ENCODE results near the gene MLST8. TPM values are rescaled to one million over a fixed set of nuclear protein-coding genes. Genes with fewer than 3 reads are reported as not detected.

The MLST8 gene
- 39.9 to 53.2 TPM (median 51.0 TPM) in 5 replicates for total RNA-seq (2022; extraction: Qiagen RNA extraction)

DNA sequence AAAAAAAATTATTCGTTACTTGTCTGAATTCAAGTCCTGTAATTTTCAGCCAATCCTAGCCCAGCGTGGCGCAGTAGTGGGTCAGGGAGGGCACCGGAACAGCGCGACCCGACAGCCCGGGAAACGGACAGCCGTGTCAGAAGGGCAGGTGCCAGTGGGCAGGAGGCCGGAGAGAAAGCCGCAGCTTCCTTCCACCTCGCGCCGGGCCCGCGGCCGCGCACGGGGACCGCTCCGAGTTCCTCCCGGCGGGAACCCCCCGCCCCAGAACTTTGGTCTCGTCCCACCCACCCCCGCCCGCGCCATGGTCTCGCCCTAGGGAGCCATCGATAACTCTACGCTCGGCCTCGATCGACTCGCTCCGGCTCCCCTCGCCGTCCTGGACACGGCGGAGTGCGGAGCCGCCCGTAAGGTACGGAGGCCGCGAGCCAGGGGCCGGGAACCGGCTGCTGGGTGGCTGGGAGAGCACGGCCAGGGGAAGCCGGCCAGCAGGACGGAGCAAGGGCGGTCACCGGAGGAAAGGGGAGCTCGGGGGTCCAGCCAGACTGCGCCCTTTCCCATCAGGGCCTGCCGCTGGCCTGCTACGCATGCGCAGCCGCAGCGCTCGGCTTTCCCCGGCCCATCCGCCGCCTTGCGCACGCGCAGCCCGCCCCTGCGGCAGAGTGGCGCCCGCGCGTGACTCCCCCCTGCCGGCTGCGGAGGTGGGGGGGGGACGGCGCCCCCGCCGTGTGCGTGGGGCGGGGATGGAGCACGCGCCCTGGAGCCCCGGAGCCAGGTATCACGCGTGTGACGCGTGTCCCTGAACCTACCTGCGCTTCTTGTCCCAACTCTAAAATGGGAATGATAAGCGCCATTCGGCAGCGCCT, at the start of gene MLST8:
TSS of gene MLST8 (plus strand) at position 351 of the 863 bp plus-strand sequence. CDS start 632 bp downstream, outside the sequence.

DNA sequence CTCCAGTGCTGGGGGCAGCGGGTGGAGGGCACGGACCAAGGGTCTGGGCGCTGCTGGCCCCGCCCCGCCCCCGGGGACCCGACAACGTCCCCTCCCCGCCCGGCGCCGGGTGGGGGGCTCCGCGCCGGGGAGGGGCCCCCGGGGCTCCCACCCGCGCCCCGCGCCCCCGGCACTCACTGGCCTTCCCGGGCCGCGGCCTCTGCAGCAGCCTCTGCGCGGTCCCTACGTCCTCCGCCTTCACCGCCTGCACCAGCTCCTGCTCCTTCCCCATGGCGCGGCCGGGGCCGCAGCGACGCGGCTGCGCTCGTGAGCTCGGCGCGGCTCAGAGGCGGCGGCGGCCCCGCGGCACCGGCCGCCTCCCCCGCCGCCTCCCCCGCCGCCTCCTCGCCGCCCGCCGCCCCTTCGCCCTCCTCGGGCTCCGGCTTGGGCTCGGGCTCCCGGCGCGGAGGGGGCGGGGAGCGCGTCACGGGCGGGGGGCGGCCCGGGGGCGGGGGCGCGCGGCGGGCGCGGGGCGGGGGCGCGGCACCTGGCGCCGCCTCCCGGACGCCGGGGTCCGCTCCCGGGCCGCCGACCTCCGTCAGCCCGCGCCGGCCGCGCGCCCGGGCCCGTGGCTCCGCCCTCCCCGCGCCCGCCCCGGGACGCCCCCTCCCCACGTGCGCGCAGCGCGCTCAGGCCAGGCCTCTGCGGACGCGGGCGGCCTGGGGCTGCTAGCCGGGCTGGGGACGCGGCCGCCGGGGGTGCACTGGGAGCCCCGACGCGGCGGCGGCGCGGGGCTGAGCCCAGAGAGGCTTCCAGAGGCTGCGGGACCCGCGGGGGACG, 8.9 kb upstream of the MLST8 start, which contains the start of gene CASKIN1:
TSS of gene CASKIN1 (minus strand) at position 444 of the 819 bp plus-strand sequence. CDS start at position 271, 173 bp downstream.

GRCh38 chr16:2210386-2211365, 5.4 kb downstream of the MLST8 start, which contains the start of gene BRICD5:
Gene BRICD5, minus strand, starts transcription at chr16:2210863. Its CDS starts 30 bp downstream, at chr16:2210833.

DNA sequence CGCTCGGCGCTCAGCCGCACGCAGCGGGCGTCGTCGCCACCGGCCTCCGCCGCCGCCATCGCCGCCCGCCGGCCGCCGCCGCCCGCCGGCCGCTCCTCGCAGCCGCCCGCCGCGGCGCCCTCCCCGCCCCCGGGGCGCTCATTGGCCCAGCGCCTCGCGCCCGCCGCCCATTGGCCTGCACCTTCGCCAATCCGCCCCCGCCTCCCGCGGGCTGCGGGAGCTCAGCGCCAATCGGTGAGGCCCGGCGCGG, 9.4 kb downstream of the MLST8 start, which contains the start of gene PGP:
TSS of gene PGP (minus strand) at position 122 of the 250 bp plus-strand sequence. CDS start at position 59, 63 bp downstream.

GRCh38 chr16:2223221-2223941, 18.1 kb downstream of the MLST8 start, which contains the start of gene E4F1:
Gene E4F1, plus strand, starts transcription at chr16:2223591. Its CDS starts 23 bp downstream, at chr16:2223614.

DNA sequence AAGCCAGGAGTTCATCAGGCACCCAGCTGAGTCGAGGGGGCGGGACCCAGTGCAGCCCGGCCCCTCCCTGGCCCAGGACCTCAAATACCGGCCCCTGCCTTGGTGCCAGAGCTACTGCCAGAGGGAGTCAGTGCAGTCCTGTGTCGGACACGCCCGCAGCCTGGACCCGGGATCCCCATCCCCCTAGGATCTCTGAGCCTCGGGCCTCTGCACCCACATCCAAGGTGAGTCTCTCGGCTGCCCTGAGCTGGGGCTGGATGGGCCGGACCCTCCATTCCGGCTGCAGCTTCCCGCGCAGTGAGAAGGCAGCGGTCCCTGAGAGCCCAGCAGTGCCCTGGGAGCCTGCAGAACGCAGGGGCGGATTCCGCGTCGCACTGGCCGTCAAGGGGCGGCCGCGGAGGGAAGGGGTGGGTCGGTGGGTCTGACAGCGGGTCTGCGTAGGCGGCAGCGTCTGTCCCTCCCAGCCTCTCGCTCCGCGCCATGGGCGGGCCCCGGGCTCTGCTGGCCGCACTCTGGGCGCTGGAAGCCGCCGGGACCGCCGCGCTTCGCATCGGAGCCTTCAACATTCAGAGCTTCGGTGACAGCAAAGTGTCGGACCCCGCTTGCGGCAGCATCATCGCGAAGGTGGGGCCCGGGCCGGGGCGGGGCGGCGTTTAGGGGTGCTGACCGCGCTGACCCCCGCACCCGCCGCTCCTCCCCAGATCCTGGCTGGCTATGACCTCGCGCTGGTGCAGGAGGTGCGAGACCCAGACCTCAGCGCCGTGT, 31.3 kb downstream of the MLST8 start, which contains the start of gene DNASE1L2:
TSS of gene DNASE1L2 (plus strand) at position 108 of the 765 bp plus-strand sequence. CDS start at position 481, 373 bp downstream.

DNA sequence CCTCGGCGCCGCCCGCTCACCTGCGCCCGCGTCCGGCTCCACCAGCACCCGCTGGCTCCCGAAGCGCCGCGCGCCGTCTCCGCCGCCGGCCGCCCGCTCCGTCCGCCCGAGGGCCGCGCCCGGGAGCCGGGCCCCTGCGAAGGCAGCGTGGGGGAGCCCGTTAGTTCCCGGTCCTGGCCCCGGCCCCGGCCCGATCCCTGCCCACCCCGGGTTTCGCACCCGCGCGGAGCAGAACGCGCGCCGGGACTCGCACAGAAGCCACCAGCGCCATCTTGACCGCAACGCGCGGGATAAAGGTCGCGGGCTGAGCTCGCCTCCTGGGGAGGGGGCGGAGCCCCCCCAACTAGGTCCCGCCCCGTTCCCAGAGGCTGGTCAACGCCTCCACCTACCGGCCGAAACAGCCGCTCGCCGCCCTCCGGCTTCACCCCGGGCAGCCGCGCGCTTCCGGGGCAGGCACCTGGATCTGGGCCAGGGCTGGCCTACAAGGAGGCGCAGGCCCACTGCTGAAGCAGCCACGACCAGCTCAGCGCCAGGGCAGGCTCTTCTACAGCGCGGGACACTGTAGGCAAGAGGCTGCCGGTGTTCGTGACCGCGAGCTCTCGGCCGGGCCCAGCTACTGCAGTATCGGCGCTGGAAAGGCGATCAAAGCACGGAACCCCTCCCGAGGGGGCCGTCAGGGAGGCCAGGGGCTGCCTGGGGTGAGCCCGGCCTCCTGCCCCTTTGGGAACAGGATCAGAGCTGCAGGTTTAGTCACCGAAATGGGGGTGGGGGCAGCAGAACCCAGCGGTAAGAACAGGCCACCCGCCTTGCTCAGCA, 46.2 kb downstream of the MLST8 start, which contains the start of gene ECI1:
TSS of gene ECI1 (minus strand) at position 292 of the 816 bp plus-strand sequence. CDS start at position 271, 21 bp downstream.

Other genes starting within 250 kb of the MLST8 start
- gene NDUFB10, start 245.9 kb upstream of the MLST8 start, total RNA-seq (2022; extraction: Qiagen RNA extraction) = 247 to 295 TPM (median 252 TPM) in 5 replicates
- 3,695 to 5,624 TPM (median 5,467 TPM) in 5 replicates for gene RPS2, start 240.6 kb upstream of the MLST8 start, total RNA-seq (2022; extraction: Qiagen RNA extraction)
- gene RNF151, start 238.6 kb upstream of the MLST8 start, total RNA-seq (2022; extraction: Qiagen RNA extraction) = not detected in 5 replicates
- gene TBL3, start 233.4 kb upstream of the MLST8 start, total RNA-seq (2022; extraction: Qiagen RNA extraction) = 31.6 to 41.2 TPM (median 38.0 TPM) in 5 replicates
- gene NOXO1, start 224.0 kb upstream of the MLST8 start, total RNA-seq (2022; extraction: Qiagen RNA extraction) = 0.08 to 0.31 TPM (median 0.28 TPM) in 5 replicates
- 23.0 to 44.4 TPM (median 40.1 TPM) in 5 replicates for gene GFER, start 221.3 kb upstream of the MLST8 start, total RNA-seq (2022; extraction: Qiagen RNA extraction)
- gene SYNGR3, start 215.5 kb upstream of the MLST8 start, total RNA-seq (2022; extraction: Qiagen RNA extraction) = 5.0 to 9.3 TPM (median 8.2 TPM) in 5 replicates
- 47.7 to 63.8 TPM (median 61.2 TPM) in 5 replicates for gene ZNF598, start 195.6 kb upstream of the MLST8 start, total RNA-seq (2022; extraction: Qiagen RNA extraction)
- gene NPW, start 185.7 kb upstream of the MLST8 start, total RNA-seq (2022; extraction: Qiagen RNA extraction) = 0.65 to 1.4 TPM (median 0.88 TPM) in 5 replicates
- 45.2 to 69.1 TPM (median 66.9 TPM) in 5 replicates for gene NHERF2, start 178.6 kb upstream of the MLST8 start, total RNA-seq (2022; extraction: Qiagen RNA extraction)
- 36.2 to 51.1 TPM (median 47.9 TPM) in 5 replicates for gene NTHL1, start 157.6 kb upstream of the MLST8 start, total RNA-seq (2022; extraction: Qiagen RNA extraction)
- 32.0 to 40.6 TPM (median 34.1 TPM) in 5 replicates for gene TSC2, start 157.5 kb upstream of the MLST8 start, total RNA-seq (2022; extraction: Qiagen RNA extraction)
- 34.4 to 54.4 TPM (median 49.3 TPM) in 5 replicates for gene PKD1, start 69.6 kb upstream of the MLST8 start, total RNA-seq (2022; extraction: Qiagen RNA extraction)
- gene RAB26, start 56.8 kb upstream of the MLST8 start, total RNA-seq (2022; extraction: Qiagen RNA extraction) = 1.9 to 4.4 TPM (median 3.3 TPM) in 5 replicates
- 39.0 to 55.8 TPM (median 49.7 TPM) in 5 replicates for gene TRAF7, start 49.7 kb upstream of the MLST8 start, total RNA-seq (2022; extraction: Qiagen RNA extraction)
- gene CASKIN1, start 8.8 kb upstream of the MLST8 start, total RNA-seq (2022; extraction: Qiagen RNA extraction) = 0.23 to 1.00 TPM (median 0.47 TPM) in 5 replicates
- gene BRICD5, start 5.4 kb downstream of the MLST8 start, total RNA-seq (2022; extraction: Qiagen RNA extraction) = 1.5 to 4.8 TPM (median 3.4 TPM) in 5 replicates
- 14.8 to 35.7 TPM (median 32.9 TPM) in 5 replicates for gene PGP, start 9.4 kb downstream of the MLST8 start, total RNA-seq (2022; extraction: Qiagen RNA extraction)
- gene E4F1, start 18.1 kb downstream of the MLST8 start, total RNA-seq (2022; extraction: Qiagen RNA extraction) = 18.7 to 26.9 TPM (median 24.7 TPM) in 5 replicates
- 0.60 to 1.7 TPM (median 1.3 TPM) in 5 replicates for gene DNASE1L2, start 31.0 kb downstream of the MLST8 start, total RNA-seq (2022; extraction: Qiagen RNA extraction)
- gene ECI1, start 46.1 kb downstream of the MLST8 start, total RNA-seq (2022; extraction: Qiagen RNA extraction) = 48.5 to 95.5 TPM (median 93.6 TPM) in 5 replicates
- gene RNPS1, start 62.7 kb downstream of the MLST8 start, total RNA-seq (2022; extraction: Qiagen RNA extraction) = 252 to 288 TPM (median 261 TPM) in 5 replicates
- 17.3 to 21.9 TPM (median 20.6 TPM) in 5 replicates for gene ABCA3, start 135.3 kb downstream of the MLST8 start, total RNA-seq (2022; extraction: Qiagen RNA extraction)
- gene CCNF, start 224.0 kb downstream of the MLST8 start, total RNA-seq (2022; extraction: Qiagen RNA extraction) = 20.2 to 23.1 TPM (median 21.1 TPM) in 5 replicates

Data from A549 treated with AZD2906 at 1 μM for 4 hours (cell line).